WERI-Rb-1 (cell line): Measurements from ENCODE around the gene AOPEP.

Experiments used
- DNase-seq: peaks from one replicate; pipeline ENCODE4 v3.0.0-alpha.2; 2020
- H3K27ac ChIP-seq: fragments of 250-450 bp; sonication (Bioruptor Pico); 2 replicates; pipeline ENCODE4 v1.5.1; 2020; ENCODE audit warnings: mild to moderate bottlenecking, moderate library complexity
- H3K27me3 ChIP-seq: fragments of 250-450 bp; sonication (Bioruptor Pico); 2 replicates; pipeline ENCODE4 v1.5.1; 2021; ENCODE audit warnings: mild to moderate bottlenecking, low read depth, moderate library complexity; ENCODE audit not compliant: insufficient read depth, severe bottlenecking
- H3K36me3 ChIP-seq: fragments of 250-450 bp; sonication (Bioruptor Pico); 2 replicates; pipeline ENCODE4 v1.5.1; 2020; ENCODE audit warnings: mild to moderate bottlenecking, moderate library complexity
- H3K4me3 ChIP-seq: 2 replicates; pipeline ENCODE4 v1.5.1; 2011; ENCODE audit warnings: low read depth, mild to moderate bottlenecking, control low read depth, low read length
- H3K9me3 ChIP-seq: fragments of 250-450 bp; sonication (Bioruptor Pico); 2 replicates; pipeline ENCODE4 v1.5.1; 2021; ENCODE audit warnings: mild to moderate bottlenecking, moderate library complexity; ENCODE audit not compliant: severe bottlenecking
- TF ChIP-seq, protein P1 (sequence below): IDR thresholded peaks from 2 replicates; pipeline ENCODE4 v1.5.1; 2011; ENCODE audit warnings: low read depth, mild to moderate bottlenecking, control low read depth, inconsistent platforms, low read length

Gene AOPEP

DNA sequence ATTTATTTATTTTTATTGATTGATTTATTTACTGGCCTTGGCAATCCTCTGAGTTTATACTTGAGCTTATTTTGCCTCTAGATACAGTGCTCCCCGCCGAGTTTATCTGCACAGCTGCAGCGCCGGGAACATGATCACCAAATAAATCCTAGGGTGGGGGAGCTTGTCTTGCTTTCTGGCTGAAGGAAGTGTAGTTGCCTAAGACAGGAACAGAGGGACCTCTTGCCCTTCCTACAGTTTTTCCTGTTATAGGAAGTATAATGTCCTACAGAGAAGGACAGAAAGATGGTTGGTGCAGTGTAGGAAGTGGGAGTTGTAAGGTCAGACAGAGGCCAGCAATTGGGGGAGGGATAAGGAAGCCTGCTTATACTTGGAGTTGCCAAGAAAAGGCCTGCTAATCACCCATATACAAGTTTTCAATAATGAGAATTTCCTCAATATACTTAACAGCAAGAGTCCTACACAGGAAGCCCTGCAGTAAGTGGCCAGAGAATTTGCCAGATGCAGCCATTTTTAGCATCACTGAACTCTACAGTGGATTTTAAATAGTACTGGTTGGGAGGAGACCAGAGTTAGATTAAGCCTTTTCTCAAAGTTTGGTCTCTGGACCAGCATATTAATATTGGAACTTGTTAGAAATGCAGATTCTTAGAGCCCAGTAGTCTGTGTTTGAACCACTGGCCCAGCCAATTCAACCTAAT lies 7.7 kb downstream of the AOPEP start:
- no peak overlapping the region for H3K4me3 ChIP-seq
- TF ChIP-seq, protein P1, sequence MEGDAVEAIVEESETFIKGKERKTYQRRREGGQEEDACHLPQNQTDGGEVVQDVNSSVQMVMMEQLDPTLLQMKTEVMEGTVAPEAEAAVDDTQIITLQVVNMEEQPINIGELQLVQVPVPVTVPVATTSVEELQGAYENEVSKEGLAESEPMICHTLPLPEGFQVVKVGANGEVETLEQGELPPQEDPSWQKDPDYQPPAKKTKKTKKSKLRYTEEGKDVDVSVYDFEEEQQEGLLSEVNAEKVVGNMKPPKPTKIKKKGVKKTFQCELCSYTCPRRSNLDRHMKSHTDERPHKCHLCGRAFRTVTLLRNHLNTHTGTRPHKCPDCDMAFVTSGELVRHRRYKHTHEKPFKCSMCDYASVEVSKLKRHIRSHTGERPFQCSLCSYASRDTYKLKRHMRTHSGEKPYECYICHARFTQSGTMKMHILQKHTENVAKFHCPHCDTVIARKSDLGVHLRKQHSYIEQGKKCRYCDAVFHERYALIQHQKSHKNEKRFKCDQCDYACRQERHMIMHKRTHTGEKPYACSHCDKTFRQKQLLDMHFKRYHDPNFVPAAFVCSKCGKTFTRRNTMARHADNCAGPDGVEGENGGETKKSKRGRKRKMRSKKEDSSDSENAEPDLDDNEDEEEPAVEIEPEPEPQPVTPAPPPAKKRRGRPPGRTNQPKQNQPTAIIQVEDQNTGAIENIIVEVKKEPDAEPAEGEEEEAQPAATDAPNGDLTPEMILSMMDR: no peak
- H3K9me3 ChIP-seq: no peaks in the 10 kb centered on the region
- no peak for DNase-seq
- no peak overlapping the region for H3K27ac ChIP-seq
- peaks cover 3% of the 10 kb centered on the region; the same call in 1 of the 2 replicates for H3K36me3 ChIP-seq
- H3K27me3 ChIP-seq: no peaks in the 10 kb centered on the region

DNA sequence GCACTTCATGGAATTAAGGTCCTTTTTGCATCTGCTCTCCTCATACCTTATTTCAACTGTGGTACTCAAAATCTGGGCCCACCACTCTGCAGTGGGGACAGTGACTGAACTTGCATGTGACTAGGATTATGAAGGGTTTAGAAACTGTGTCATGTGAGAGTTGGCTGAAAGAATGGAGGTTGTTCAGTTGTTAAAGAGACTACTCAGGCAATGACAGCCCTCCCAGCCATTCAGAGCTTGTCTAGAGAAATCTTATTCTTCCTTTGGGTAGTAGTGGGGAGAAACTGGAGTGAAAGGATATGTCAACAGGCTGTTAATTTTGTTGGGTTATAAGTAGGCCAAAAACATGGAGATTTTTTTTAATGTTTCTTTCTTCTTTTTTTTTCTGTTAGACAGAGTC lies 10.3 kb downstream of the AOPEP start:
- Histone ChIP-seq H3K27ac (no peak overlapping the region), H3K36me3 (peaks cover 3% of the 10 kb centered on the region; the same call in 1 of the 2 replicates), H3K9me3 (no peaks in the 10 kb centered on the region), H3K4me3 (no peak overlapping the region), H3K27me3 (no peaks in the 10 kb centered on the region)
- TF ChIP-seq, protein P1: no peak
- DNase-seq: no peak

DNA sequence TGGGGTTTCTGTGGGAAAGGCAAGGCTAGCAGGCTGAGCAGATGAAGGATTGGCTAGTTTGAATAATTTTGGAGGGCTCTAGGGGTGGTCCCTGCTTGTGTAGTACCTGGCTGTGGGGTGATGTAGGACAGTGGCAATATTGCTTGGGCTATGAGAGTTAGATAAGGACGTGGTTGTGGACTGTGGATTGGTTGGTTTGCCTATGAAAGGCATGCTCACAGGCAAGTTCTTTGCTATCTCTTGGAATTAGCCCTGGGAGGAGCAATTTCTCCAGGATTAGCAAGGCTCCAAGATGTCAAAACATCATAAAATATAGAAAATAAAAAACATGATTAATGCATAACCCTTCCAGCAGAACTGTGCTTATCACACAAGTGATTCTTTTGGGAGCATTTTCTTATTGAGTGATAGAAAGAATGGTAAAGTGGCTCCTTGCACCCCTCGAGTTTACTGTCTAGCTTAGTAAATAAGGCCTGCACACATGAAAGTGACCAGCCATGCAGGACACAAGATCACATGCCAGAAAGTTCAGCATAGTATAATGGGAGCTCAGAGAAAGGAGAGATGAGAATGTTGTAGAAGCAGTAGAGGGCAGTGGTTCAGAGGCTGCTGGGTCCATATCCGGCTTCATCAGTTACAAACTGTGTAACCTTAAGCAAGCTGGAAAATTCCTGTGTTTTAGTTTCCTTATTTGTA lies 13.8 kb downstream of the AOPEP start:
- no peaks in the 10 kb centered on the region for H3K27me3 ChIP-seq
- H3K36me3 ChIP-seq: peaks cover 3% of the 10 kb centered on the region; the same call in 1 of the 2 replicates
- no peak overlapping the region for H3K4me3 ChIP-seq
- H3K27ac ChIP-seq: no peak overlapping the region
- TF ChIP-seq, protein P1: no peak
- no peak for DNase-seq
- no peaks in the 10 kb centered on the region for H3K9me3 ChIP-seq

DNA sequence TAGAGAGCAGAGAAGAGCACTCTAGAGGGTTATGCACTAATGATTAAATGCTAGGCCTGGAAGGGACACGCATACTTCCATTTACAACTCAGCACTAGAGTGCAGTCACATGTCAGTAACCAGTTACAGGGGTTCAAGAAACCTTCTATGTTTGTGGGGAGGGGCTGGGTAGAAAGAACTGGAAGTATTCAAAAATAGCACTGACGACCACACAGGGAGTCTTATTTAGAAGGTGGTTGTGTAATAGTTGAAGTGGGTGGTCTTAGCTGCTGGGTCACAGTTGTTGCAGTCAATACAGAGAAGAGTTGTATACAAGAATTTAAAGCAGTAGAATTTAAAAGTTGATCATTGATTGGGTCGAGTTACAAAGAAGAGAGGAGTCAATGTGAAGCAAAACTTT lies 15.4 kb downstream of the AOPEP start:
- no peak for DNase-seq
- H3K27ac ChIP-seq: no peak overlapping the region
- no peak overlapping the region for H3K4me3 ChIP-seq
- H3K9me3 ChIP-seq: no peaks in the 10 kb centered on the region
- TF ChIP-seq, protein P1: no peak
- H3K36me3 ChIP-seq: peaks cover 3% of the 10 kb centered on the region; the same call in 1 of the 2 replicates
- no peaks in the 10 kb centered on the region for H3K27me3 ChIP-seq

DNA sequence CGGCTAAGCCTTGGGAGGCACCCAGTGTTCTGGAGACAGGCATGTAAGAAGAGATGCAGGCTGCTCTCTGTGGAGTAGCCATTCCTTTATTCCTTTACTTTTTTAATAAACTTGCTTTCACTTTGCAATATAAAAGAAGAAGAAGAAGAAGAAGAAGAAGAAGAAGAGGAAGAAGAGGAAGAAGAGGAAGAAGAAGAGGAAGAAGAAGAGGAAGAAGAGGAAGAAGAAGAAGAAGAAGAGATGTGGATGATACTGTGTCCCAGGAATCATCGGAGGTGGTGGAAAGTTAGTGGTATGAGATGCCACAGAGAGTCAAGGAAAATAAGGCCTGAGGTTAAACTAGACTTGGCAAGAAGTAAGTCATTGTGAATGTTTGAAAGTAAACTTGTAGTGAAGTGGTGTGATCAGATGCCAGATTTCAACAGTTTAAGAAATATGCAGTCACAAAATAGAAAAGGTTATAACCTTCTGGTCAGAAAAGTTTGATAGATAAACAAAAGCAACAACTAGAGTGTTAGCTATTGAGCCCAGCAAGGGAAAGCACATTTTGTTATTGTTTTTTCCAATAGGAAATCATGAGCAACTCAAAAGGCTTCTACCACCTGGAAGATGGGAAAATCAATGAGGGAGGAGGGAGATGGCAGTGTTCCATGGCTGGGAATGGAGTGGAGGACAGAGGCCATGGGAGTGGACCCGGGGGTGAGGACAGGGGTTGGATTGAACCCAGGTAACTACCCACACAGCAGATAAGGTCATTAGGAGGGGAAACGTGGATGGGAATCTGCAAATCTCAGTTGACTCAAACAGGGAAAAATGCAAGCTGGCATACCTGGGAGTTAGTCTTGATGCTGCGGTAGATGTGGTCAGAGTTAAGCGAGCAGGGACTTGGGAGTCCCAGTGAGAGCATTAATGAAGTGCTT lies 16.8 kb downstream of the AOPEP start:
- Histone ChIP-seq H3K36me3 (peaks cover 3% of the 10 kb centered on the region; the same call in 1 of the 2 replicates), H3K27me3 (no peaks in the 10 kb centered on the region), H3K4me3 (no peak overlapping the region), H3K9me3 (no peaks in the 10 kb centered on the region), H3K27ac (no peak overlapping the region)
- TF ChIP-seq, protein P1: no peak
- no peak for DNase-seq
